AG04449 (cell line): ENCODE results near the gene MSMB.

Source experiments
- CTCF ChIA-PET: fragments of 350-600 bp; formaldehyde crosslinking; extraction: SDS; loops from one replicate; lab custom pipeline; 2021; ENCODE audit warnings: antibody characterized with exemption; lab: Yijun Ruan, JAX
- POLR2A ChIA-PET: fragments of 400-600, 350-600 bp; formaldehyde crosslinking; extraction: SDS; loops from one replicate; lab custom pipeline; 2020; ENCODE audit warnings: antibody characterized with exemption, inconsistent platforms; lab: Yijun Ruan, JAX
- DNase-seq: peaks from one replicate; pipeline ENCODE4 v3.0.0-alpha.2; 2010; ENCODE audit warnings: low read depth, low spot score
- H3K4me3 ChIP-seq: 2 replicates; pipeline ENCODE4 v1.5.1; 2011; ENCODE audit warnings: low read depth, mild to moderate bottlenecking, control low read depth, low read length
- TF ChIP-seq, protein P1 (sequence below): IDR thresholded peaks from one replicate; pipeline ENCODE4 v1.5.1; 2011; ENCODE audit warnings: mild to moderate bottlenecking, moderate library complexity, low read length, control low read depth, inconsistent platforms; ENCODE audit not compliant: insufficient read depth; ENCODE audit errors: missing control alignments

MSMB gene

DNA sequence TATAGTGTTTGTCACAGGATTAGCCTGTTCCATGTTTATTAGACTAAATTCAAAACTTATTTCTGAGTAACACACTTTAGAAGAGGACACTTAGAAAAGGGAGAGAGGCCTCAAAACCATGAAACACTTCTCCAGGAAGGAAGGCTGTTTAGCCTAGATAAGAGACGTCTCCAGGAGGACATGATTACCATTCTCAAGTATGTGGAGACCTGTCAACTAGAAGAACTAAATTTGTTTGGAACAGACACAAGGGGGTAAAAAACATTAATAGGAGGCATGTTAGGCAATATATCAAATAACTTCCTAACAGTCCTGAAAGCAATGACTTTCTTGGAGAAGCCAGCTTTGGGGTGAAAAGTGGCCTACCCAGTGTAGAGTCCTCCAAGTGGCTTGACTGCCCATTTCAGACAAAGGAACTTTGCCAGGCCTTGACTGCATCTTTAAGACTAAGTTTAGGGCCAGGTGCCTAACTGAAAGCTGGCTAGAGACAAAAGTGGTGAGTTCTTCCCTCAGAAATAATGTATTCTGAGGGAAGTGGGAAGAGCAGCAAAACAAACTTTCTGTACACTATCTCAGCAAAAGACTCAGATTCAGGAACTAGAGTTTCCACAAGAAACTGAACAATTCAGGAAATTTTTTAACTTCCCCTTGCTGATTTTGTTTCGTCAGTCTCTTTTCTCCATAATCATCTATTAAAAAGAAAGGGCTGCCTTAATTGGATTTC is 27.5 kb downstream of the MSMB start:
- no peak overlapping the region for H3K4me3 ChIP-seq
- ChIA-PET CTCF (interaction anchor here (2.6 to 6.7 kb wide), 2 partner anchors 9 to 11 kb away, joined by 15 to 57 read pairs; partner anchors contain the start of gene NCOA4), POLR2A (no interaction called here)
- TF ChIP-seq, protein P1, sequence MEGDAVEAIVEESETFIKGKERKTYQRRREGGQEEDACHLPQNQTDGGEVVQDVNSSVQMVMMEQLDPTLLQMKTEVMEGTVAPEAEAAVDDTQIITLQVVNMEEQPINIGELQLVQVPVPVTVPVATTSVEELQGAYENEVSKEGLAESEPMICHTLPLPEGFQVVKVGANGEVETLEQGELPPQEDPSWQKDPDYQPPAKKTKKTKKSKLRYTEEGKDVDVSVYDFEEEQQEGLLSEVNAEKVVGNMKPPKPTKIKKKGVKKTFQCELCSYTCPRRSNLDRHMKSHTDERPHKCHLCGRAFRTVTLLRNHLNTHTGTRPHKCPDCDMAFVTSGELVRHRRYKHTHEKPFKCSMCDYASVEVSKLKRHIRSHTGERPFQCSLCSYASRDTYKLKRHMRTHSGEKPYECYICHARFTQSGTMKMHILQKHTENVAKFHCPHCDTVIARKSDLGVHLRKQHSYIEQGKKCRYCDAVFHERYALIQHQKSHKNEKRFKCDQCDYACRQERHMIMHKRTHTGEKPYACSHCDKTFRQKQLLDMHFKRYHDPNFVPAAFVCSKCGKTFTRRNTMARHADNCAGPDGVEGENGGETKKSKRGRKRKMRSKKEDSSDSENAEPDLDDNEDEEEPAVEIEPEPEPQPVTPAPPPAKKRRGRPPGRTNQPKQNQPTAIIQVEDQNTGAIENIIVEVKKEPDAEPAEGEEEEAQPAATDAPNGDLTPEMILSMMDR: no peak
- no peak for DNase-seq

DNA sequence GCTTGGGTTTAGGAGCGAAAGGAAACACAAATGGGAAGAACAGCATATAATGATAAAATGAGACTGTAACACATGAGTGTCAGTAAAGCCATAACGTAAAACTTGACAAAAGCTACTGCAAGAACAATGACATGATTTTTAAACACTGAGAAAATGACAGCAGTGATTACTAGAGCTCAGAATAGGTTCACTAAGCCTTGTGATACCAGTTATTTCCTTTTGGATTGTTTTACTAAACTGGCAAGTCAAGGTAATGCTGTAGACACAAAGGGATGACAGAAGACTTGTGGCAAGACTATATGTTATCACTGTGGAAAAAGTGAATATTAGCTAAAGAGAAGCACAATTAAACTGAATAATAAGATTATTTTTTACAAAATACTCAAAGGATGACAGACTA is 28.3 kb downstream of the MSMB start:
- POLR2A ChIA-PET: no interaction called here
- TF ChIP-seq, protein P1: no peak
- no peak for DNase-seq
- no peak overlapping the region for H3K4me3 ChIP-seq
- CTCF ChIA-PET: interaction anchor here (2.6 to 6.7 kb wide), 2 partner anchors 10 kb away, joined by 15 to 57 read pairs; partner anchors contain the start of gene NCOA4

DNA sequence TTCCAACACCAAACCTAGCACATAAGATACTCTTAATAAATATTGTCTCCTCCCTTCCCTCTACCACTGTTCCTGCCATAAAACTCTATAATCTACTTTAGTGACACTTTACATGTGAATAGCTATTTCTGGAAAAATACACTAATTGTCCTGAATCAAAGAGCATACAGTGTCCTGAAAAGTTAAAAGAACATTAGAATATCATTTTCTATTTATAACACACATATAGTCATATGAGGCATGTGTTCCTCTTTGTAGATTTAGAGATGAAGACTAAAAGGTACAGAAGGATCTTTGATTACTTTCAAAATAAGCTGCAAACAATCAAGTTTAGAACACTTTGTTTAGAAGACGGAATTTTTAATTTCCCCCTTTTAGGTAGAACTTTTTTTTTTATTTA is 29.3 kb downstream of the MSMB start:
- no peak for DNase-seq
- POLR2A ChIA-PET: no interaction called here
- TF ChIP-seq, protein P1: no peak
- H3K4me3 ChIP-seq: no peak overlapping the region
- CTCF ChIA-PET: interaction anchor here (2.6 to 6.7 kb wide), 2 partner anchors 9 to 11 kb away, joined by 15 to 57 read pairs; partner anchors contain the start of gene NCOA4

DNA sequence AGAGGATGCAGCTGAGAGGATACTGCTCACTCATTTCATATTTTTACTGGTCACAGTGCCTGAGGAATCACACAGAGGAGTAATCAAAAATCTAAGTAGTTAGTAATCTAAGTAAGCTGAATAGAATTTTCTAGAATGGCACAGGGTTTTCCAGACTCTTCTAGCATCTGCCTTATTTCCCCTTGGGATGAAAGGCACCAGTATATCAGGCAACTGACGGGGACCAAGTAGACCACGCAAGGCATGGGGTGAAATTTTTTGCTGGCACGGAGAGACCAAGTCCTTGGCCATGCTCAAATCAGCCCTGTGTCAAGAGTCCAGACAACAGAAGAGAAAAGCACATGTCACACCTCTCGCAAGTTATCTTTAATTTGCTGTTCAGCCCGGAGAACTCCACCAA is 29.9 kb downstream of the MSMB start:
- TF ChIP-seq, protein P1: no peak
- DNase-seq: no peak
- H3K4me3 ChIP-seq: no peak overlapping the region
- ChIA-PET POLR2A (no interaction called here), CTCF (interaction anchor here (6.7 kb wide), 1 partner anchor 11 kb away, joined by 57 read pairs; the partner anchor contains the start of gene NCOA4)

DNA sequence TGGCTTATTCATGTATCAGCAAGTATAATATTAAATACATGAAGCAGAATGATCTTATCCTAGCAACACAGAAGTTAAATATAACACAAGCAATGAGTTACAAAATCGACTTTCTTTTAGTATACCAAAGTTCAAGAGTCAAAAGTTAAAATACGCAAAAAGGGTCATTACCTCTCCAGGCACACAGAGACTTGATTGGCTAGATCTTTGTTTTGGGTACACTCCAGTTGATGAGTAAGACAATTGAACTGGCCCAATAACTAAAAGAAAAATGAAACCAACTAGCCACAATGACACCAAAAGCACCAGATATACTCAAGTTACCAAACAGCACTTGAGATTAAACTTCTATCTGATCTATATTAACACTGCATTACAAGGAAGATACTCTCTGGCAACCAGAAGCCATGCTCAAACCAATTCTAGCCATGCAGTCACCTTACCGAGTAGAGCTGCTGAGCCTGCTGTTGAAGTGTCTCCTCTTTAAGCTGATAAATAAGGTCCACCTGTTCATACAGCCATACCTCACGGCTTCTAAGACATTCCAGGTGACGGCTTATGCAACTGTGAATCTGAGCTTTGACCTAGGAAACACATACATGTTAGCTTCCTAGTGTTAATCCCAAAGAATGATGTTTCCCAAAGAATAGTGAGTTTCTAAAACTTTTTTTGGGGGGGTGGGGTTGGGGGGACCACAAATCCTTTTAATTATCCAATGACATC is 31.2 kb downstream of the MSMB start:
- H3K4me3 ChIP-seq: no peak overlapping the region
- DNase-seq: no peak
- POLR2A ChIA-PET: no interaction called here
- TF ChIP-seq, protein P1: no peak
- CTCF ChIA-PET: interaction anchor here (1.3 to 6.7 kb wide), 2 partner anchors 9 to 13 kb away, joined by 4 to 57 read pairs; partner anchors contain the start of gene NCOA4

DNA sequence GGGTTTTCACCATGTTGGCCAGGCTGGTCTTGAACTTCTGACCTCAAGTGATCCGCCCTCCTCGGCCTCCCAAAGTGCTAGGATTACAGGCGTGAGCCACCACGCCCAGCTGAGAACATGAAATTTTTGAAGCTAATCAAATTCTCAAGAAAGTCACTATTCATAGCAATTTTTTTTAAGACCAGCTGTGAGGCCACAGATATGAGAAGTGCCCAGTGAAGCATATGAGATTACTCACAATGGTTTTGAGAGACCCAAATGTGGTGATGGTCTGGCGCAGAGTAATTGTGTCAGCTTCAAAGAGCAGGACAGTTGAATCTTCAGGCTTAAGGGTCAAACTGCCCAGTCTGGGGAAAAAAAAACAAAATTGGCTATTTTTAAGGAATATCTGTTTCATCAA is 31.9 kb downstream of the MSMB start:
- ChIA-PET POLR2A (no interaction called here), CTCF (interaction anchor here (0.7 to 6.7 kb wide), 2 partner anchors 9 to 13 kb away, joined by 3 to 57 read pairs; partner anchors contain the start of gene NCOA4)
- TF ChIP-seq, protein P1: no peak
- no peak for DNase-seq
- no peak overlapping the region for H3K4me3 ChIP-seq
